NCI-H82 (cell line): ENCODE measurements around the gene SIVA1.
A peak's percentile ranks its signal among the peaks of the same experiment; 100 is the strongest.
"Not testable (repeated sequence)": the region's sequence is repeated elsewhere in the genome, so short reads cannot be mapped to it uniquely, and the experiment has no call there.

ENCODE experiments used
- DNase-seq: peaks from one replicate; lab custom pipeline; 2025; lab: John Stamatoyannopoulos, UW

Gene SIVA1

DNA sequence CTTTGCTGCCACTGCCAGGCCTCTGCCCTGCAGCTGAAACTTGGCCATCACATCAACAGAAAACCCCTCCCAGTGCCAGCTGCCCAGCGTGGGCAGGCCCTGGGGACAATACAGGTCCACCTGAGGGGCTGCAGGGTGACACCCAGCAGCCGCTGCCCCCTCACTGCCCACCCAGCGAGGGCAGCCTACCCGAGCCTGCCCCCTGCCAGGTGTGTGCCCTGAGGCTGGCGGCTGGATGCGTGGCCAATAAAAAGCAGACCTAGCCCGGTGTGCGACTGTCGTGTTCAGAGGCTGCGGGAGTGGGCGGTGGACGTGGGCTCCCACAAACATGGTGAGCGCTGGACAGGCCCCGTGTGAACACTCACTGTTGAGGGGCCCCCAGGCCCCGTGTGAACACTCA is 33.6 kb upstream of the SIVA1 start:
- DNase-seq: no peak

DNA sequence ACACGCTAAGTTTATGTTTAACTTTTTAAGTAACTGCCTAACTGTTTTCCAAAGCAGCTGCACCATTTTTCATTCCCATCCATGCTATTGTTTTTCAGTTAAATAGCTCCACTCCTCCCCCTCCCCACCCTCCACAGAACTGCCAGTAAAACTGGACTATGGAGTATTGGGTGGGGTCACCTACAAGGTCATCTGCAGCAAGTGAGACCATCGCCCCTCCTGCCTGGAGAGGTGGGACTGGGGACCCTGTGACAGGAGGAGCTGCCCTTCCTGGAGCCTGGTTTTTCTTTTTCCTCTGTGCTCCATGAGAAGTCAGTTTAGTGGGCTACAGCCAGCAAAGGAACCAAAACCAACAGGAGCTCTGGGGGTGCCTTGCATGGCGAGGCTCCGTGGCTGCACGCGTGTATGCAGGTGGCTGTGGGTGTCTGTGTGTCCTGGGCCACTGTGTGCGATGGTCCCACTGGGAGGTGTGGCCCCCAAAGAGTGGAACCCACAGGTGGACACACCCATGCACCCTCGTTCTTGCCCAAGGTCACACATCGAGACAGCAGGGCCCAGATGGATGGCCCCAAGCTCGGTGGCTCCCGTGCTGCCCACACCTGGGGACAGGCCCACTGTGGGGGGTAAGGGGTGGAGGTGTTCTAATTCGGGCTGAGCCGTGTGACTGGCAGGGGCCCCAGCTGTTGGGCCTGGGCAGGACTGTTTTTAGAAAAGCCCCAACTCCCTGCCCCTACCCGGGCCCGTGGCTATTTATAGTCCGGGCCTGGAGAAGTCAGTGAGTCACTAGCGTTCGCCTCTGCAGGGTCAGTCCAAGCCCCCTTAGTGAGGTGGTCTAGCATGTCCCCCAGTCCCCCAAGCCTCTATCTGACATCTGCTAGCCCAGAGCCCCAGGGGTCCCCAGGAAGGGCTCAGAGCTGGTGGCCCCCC is 31.2 kb upstream of the SIVA1 start:
- no peak for DNase-seq

DNA sequence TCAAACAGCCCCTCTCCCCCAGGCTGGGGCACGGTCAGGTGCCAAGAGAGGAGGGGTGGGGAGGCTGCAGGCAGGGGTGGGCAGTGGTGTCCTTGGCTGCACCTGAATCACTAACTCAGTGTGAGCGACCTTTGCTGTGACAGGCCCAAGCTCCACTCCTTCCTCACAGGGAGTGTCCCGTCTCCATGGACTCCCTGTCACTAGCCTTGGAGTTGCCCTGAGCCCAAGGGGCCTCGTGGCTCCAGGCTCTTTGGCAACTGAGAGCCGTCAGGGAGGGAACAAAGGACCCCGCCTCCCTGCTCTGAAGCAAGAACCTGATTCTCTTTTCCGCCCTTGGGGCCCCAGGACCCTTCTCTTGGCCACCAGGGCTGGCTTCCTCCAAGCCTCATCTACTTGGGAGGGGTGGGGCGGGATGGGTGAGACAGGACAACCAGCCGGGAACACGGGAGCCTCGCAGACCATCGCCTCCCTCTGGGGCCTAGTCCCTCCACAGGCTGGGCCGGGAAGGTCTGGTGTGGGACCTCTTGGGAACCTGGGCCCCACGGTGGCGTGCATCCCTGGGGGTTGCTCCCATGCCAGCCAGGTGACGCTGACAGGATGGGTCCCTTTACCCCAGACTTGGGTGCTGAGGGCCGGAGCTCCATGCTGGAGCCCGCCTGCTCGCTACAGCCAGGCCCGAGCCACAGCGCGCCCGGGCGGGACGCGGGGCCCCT is 29.9 kb upstream of the SIVA1 start:
- DNase-seq: peak; percentile 21

DNA sequence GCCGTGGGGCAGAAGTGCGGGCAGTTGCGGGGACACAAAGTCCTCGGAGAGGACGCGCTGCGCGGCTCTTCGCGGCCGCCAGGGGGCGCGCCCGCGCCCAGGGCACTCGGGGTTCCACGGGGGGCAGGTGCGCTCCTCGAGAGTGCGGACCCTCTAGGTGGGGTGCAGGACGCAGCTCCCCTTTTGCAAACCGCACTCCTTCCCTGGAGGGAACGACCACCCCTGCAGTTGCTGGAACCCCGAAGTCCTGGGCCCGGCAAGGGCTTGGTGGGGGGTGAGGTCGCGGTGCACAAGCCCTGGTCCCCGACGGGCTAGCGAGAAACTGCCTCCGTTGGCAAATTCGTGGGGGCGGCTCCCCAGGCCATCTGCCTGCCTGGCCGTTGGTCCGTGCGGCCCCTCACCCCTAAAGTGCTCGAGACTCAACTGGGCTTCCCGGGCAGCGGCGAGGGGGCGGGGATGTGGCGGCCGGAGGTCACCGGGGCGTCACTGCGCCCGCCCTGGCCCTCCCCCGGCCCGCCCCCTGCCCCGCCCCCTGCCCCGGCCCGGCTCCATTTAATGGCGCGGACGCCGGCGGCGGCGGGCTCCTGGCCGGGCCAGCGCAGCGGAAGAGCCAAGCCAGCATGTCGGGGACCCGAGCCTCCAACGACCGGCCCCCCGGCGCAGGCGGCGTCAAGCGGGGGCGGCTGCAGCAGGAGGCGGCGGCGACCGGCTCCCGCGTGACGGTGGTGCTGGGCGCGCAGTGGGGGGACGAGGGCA is 29.1 kb upstream of the SIVA1 start, which contains the start of gene ADSS1:
TSS of gene ADSS1 (plus strand) at position 579 of the 756 bp plus-strand sequence. CDS start at position 621, 42 bp downstream.
- peak; percentile 49 for DNase-seq

DNA sequence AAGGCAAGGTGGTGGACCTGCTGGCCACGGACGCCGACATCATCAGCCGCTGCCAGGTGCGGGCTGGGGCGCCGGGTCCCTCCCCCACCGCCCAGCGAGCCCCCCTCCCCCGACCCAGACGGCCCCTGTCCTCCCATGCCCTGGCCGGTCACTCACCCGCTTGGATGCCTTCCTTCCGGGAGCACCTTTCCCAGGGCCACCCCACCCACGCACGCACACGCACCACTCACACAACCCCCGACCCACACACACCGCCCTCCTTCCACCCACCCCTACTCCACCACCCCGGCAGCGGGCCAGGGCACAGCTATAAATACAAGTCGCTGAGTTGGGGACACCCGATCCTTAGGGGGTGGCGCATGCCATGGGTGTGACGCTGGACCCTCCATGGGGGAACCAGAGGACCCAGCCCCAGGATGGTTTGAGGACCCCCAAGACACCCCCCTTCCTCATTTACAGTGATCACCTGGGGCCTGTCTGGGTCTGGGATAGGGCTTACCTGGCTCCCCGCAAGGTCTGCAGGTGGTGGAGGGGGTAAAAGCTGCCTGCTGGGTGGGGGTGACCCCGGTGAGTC is 28.5 kb upstream of the SIVA1 start:
- peak; percentile 9 for DNase-seq

DNA sequence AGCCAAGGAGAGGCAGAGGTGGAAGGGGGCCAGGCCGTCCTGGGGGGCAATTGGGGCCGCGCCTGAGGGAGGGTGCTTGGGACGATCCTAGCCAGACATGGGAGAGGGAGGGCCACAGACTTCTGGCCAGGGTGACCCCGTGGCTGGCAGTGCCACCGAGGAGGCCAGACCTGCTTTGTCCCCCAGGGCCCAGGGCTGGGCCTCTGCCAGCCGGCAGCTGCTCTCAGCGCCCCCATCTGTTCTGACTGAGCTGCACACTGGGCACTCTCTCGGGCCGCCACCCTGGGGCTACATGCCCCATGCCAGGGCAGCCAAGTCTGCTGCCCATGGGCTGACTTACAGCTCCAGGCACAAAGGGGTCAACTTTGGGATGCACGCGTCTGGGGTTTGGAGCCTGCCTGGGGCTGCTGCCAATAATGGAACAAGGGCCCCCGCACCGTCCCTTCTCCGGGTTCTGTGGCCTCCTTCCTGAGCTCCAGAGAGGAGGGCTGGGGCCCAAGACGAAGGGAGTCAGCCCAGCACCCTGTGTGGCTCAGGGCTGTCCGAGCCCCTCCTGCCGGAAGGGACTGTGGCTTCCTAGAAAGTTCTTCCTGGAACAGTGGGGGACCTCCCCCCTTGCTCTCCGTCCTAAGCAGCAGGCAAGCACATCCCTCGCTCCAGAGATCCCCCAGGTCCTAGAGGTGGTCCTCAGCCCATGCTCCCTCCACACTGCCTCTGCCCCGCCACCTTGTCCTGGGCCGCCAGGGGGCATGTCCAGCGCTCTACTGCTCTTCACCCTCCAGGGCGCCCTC is 27.8 kb upstream of the SIVA1 start:
- peak; percentile 24 for DNase-seq

DNA sequence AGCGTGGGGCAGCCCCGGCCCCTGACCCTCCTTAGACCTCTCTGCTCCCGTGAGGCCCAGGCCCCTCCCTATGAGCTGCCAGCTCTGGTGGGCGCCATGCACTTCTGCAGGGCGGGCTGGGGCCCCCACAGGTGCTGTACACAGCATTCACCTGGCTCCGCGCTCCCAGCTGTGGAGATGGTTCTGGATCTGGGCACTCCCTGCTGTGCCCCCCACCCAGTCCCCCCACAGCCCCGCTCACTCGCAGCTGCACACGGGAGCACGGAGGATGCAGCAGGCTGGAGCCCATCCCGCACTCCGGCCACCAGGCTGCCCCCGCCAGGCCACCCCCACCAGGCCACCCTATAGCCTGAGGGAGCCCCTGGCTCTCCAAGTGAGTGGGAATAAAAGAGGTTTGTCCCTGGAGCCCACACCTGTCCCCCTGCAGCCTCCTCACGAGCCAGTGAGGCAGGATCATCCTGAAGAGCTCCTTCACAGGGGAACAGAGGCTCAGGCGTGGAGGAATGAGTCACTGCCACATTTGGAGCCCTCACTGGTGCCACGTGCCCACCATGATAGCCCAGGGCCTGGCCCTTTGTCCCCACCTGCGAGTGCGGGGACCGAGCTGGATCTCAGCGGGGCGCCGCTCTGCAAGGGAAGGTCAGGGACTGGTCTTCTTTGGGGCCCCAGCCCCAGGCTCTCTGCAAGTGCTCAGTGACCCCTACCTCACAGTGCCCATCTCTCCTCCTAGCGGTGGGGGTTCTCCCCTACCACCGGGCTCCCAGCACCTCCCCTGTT is 27.0 kb upstream of the SIVA1 start:
- DNase-seq: no peak

DNA sequence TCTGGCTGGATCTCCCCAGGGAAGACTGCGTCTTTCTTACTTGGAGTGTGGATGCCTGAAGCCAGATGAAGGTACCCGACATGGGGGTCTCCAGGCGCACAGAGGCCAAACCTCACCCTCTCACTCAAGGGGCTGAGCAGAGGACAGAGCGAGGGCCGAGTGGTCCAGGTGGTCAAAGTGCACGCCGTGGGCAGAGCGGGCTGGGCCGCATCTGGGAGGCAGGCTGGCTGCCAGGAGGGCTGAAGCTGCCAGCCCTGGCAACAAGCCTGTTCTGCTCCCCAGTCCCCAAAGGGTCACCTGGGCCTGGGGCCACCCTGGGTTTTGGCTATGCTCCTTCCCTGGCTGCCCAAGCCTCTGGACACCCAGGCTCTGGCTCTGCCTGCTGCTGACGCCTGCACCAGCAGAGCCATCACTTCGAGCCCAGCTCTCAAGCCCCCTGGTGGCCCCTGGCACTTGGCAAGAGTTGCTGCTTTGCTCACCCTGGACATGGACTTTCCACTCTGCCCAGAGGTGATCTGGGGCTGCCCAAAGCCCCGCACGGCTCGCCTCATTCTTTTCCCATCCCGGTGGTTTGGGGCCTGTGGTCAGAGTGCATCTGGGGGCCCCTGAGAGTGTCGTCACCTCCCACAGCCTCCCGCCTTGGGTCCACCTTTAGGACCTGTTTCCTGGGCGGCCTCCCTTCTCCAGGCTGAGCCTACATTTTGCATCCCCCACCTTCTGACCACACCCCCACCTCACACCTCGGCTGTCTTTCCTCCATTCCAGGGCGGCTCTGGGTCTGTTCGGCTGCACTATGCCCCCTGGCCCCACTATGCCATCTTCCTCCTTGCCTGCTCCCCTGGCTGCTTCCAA is 26.1 kb upstream of the SIVA1 start:
- DNase-seq: peak; percentile 30

DNA sequence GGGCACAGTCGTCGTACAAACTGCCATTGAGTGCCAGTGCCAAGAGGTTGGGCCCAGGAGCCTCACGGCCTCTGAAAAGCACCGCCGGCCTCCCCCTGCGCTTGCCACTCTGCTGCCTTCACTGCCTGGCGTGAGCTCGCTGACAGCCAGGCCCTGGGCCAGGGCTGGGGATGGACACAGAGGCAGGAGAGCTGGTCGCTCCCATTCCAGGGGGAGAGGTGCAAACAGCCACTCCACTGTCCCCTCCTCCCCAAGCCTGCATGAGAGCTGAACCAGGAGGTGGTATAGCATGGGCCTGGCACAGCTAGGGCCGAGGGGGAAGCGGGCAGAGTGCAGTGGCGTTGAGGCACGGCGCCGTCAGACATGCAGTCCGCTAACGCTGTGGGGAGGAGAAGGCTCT is 24.3 kb upstream of the SIVA1 start:
- DNase-seq: no peak

DNA sequence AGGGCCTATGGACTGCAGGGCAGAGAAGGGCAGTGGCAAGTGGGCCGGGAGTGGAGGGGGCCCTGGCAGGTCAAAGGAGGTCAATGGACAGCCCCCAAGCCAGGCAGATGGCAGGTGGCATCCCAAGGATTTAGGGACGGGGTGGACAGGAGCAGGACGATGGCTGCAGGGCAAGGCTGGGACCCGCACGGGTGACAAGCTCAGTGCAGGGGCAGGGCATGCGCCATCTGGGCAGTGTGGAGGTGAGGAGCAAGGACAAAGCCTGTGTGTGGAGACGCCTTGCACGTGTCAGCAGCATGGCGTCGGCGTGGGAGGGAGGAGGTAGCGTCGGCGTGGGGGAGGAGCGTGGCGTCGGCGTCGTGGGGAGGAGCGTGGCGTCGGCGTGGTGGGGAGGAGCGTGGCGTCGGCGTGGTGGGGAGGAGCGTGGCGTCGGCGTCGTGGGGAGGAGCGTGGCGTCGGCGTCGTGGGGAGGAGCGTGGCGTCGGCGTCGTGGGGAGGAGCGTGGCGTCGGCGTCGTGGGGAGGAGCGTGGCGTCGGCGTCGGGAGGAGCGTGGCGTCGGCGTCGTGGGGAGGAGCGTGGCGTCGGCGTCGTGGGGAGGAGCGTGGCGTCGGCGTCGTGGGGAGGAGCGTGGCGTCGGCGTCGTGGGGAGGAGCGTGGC is 23.6 kb upstream of the SIVA1 start:
- not testable (repeated sequence) for DNase-seq

DNA sequence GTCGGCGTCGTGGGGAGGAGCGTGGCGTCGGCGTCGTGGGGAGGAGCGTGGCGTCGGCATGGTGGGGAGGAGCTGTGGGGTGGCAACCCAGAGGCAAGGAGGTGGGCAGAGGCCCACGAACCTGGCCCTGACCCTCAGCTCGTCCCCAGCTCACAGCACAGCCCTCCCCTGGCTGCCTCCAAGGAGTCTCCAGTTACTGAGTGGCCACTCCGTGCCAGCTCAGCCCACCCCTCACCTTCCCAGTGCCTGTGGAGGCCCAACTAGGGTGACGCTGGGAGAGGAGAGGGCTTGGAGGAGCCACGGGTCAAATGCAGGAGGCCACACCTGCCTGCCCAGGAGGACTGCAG is 23.1 kb upstream of the SIVA1 start:
- no peak for DNase-seq

DNA sequence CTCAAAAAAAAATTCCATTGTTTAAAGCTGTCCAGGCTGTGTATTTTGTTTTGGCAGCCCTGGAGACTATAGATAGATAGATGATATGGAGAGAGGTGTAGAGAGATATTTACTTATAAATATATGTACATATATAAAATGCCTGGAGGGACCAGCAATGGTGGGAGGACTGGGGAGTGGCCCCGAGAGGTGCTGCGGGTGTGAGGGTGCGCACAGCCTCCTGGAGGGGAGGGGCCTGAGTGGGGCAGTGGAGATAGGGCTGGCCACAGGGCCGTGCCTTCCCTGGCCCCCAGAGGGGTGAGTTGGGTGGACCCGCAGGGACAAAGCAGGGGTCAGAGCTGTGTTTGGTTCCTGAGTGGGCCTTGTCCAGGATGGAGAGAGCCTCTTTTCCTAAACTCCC is 22.5 kb upstream of the SIVA1 start:
- no peak for DNase-seq

DNA sequence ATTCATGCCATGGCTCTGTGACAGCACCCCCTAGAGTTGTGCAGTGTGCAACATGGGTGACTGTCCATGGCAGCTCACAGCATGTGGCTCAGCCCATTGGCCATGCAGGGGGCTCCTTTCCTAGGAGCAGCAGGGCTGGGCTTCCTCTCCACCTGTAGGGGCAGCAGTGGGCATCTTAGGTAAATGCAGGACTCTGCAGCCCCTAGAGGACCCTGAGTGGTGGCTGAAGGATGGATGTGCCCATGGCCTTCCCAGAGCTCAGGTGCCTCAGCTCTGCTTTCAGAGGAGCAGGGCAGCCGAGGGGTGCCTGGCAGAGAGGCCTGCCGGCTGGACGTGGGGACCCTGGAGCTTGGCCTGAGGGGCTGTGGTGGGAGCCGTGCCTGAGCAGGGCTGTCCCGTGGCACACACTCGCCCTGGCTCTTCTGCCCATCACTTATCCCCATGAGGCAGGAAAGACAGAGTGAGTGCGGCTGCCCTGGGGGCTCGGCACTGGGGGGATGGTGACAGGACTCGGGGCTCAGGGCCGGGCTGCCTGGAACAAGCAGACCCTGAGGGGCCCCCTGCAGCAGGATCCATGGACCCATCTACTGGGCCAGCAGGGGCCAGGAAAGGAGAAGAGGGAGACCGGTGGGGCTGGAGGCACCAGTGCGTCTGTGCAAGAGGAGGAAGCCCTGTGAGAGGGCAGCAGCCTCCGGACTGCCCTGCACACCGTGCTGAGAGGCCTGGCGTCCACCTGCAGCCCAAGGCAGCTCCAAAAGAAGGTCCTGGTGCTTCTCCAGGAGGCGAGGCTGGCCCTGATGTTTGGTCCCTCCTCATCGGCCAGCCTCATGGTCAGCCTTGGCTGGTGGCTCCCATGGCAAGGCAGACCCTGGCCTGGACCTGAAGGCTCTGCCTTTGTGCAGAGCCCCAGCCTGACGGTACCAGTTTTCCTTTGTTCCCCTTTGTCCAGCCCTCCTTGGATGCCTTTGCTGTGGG is 21.3 kb upstream of the SIVA1 start:
- DNase-seq: peak; percentile 66

DNA sequence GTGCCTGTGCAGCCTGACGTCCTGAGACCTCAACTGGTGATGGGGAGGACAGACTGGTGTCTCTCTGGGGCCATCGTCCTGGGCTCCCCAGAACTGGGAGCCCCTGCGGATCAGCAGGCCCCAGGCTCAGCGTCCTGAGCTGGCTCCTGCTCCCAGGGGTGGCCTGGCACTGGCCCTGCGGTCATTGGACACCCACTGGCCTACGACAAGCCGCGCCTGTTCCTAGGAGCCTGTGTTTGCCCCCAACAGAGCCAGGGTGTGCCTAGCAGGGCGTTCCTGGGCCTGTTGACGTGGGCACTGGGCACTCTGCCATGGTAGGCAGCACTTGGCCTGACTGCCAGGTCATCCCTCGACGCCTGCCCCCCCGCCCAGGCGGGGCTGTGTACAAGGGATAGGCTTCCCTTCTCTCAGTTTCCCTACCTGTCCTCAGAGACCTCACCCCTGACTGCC is 20.6 kb upstream of the SIVA1 start:
- DNase-seq: no peak

DNA sequence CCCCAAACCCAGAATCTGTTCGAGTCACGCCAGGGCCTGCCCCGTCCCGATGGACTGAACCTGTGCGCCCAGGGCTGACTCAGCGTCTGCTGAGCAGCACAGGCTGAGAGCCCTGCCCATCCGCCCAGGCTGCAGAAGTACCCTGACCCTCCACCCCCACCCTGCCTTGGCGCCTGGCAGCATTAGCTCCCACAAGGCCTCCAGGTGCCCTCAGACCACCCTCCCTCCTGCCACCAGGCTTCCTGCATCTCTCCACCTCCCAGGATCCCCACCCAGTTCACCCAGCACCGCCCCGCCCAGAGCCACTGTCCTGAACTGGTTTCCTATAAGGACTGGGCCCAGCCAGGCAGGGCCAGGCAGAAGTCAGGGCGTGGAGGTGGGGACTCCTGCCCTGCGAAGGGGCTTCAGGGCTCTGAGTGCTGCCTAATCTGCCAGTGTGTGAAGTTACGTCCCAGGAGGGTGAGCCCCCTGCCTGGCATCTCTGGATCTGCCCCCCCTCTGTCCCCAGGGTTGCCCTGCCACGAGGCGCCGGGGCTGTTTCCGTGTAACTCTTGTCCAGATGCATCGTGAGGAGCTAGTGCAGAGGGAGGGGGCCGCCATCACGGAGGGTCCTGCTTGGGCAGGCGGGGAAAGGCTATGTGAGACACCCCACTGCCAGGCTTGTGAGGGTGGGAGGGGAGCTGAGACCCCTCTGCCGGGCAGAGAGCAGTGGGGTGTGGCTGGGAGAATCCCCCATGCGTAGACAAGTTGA is 19.8 kb upstream of the SIVA1 start:
- no peak for DNase-seq

DNA sequence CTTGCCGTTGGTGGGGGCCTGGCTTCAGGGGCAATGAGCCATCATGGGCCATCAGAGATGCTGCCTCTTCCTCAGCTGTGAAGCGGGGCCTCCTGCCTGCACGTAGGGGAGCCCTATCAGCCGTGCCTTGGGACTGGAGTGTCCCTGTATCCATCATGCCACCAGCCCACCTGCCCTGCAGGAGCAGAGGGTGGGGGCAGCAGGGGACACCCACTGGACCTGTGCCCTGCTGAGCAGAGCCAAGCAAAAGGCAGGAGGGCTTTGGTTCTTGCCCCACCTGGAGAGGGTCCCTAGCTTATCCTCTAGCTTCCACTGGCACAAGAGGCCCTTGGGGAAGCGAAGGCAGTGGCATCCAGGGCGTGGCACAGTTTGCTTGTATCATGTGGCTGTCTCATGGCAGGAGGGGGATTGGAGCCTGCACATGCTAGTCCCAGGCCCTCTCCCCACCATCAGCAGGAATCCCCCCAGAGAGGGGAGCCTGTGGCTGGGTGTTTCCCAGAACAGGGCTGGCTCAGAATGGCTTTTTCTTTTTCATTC is 18.8 kb upstream of the SIVA1 start:
- DNase-seq: no peak

DNA sequence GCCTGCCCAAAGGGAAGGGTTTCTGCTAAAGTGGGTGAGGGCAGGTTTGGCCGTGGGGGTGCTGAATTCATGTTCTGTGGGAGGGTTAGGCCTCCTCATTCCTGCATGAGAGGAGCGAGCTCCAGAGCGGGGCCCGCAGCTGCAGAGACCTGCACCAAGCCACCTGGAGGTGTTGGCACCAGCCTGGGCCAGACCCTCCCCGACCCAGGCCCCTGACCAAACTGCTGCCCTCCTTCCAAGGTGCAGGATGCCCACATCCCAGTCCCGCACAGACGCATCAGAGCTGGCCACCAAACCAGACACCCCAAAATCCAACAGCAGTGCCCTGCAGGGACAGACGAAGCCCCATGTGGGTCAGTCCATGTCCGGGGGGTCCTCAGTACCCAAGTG is 18.4 kb upstream of the SIVA1 start:
- no peak for DNase-seq
